Measurements from ENCODE around the gene HOMEZ.
"Not testable (repeated sequence)": the region's sequence is repeated elsewhere in the genome, so short reads cannot be mapped to it uniquely, and the experiment has no call there.

The HOMEZ gene, protein sequence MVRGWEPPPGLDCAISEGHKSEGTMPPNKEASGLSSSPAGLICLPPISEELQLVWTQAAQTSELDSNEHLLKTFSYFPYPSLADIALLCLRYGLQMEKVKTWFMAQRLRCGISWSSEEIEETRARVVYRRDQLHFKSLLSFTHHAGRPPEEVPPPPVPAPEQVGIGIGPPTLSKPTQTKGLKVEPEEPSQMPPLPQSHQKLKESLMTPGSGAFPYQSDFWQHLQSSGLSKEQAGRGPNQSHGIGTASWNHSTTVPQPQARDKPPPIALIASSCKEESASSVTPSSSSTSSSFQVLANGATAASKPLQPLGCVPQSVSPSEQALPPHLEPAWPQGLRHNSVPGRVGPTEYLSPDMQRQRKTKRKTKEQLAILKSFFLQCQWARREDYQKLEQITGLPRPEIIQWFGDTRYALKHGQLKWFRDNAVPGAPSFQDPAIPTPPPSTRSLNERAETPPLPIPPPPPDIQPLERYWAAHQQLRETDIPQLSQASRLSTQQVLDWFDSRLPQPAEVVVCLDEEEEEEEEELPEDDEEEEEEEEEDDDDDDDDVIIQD

DNA sequence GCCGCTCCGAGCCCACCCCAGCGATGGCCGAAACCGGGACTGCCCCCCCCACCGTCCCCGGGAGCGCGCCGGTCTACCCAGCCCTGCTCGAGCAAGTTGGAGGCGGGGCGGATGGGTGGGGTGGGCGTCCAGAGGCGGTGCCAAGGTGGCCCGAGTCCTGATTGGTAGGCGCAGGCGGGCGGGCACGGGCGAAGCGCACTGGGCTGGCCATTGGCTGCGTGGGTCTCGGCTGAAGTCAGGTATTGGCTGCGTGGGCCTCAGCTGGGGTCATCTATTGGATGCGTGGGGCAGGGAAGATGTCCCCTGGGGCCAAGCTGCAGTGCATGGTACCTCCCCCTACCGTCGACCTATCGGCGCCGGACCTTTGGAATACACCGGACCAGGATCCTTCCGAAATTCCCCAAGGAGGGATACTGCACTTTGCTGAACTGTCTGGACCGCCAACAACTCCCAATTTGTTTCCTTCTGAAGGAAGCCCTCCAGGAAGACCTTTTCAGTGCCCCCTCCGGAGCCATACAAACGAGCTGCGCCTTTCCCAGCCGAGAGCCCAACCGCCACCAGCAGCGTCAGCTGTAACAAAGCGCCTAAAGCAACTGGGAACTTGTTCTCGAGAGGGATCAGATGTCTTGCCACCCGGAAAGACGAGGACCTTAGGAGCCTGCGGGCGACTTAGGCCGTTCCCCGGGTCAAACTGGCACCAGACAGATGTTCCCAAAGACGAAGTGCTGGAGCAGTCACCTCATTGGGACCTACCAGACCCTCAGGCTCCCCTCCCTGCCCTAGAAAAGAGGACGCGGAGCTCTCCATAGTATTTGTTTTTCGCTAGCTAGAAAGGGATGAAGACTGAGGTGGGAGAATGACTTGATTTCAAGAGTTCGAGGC lies at the start of gene HOMEZ:
TSS of gene HOMEZ (minus strand) at position 113 of the 882 bp plus-strand sequence. CDS start 180 bp downstream, outside the sequence.
- peak; percentile 97 for DNase-seq

DNA sequence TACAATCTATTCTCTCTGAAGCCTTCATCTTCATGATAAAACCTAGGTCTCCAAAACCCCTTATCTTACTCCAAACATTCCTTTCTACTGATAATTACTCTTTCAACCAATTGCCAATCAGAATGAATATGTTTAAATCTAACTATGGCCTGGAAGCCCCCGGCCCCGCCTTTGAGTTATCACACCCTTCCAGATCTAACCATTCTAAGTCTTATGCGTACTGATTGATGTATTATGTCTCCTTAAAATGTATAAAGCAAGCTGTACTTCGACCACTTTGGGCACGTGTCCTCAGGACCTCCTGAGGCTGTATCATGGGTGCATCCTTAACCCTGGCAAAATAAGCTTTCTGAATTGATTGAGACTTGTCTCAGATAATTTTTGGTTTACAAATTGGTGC lies 49.7 kb upstream of the HOMEZ start:
- DNase-seq, result no peak

DNA sequence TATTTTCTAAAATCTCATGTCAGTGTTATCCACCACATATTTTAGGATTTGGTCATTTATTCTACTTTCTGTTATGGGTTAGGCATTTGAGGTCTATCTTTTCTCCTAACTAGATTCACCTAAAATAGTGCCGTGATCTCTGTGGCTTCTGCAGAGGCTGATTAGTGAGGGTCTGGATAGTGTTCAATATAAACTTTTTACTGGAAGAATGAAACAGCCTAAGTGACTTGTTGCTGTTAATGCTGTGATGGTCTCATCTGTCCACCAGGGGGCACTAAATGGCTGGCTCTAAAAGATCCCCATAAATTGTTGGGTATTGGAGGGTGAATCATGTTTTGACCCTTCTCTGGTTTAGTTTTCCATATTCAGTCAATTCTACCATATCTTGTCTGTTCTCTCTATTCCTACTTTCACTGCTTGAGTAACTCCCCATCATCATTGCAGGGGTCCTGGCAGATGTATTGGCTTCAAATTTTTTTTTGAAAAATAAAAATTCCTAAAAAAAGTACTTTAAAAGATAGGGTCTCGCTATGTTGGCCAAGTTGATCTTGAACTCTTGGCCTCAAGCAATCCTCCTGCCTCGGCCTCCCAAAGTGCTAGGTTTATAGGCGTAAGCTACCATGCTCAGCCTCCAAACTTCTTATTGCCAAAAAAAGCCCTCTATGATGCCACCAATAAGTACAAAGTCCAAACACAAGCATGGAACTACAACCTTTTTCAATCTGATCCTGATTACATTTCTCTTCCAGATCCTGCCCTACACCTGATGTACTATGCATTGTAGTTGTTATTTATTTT lies 42.2 kb upstream of the HOMEZ start:
- DNase-seq, result peak; percentile 75

DNA sequence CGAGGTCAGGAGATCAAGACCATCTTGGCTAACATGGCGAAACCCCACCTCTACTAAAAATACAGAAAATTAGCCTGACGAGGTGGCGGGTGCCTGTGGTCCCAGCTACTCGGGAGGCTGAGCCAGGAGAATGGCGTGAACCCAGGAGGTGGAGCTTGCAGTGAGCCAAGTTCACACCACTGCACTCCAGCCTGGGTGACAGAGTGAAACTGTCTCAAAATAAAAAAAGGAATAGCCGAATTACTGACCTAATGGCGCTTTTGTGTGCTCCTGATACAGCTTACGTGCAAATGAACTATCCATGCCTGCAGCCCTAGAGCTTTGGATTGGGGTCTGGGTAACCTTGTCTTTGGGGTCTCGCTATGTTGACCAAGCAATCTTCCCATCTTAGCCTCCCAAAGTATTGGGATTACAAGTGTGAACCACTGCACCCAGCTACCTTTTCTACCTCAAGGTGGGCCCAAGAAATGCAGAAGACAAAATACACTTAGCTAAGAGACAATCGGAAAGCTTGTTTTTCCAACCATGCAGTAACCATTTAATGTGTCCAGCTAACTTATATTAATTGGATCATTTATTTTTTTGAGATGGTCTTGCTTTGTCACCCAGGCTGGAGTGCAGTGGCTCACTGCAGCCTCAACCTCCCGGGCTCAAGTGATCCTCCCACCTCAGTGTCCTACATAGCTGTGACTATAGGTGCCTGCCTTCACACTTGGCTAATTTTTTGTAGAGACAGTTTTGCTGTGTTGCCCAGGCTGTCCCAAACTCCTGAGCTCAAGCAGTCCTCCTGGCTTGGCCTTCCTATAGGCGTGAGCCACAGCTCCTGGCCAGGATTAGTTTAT lies 40.8 kb upstream of the HOMEZ start:
- no peak for DNase-seq

DNA sequence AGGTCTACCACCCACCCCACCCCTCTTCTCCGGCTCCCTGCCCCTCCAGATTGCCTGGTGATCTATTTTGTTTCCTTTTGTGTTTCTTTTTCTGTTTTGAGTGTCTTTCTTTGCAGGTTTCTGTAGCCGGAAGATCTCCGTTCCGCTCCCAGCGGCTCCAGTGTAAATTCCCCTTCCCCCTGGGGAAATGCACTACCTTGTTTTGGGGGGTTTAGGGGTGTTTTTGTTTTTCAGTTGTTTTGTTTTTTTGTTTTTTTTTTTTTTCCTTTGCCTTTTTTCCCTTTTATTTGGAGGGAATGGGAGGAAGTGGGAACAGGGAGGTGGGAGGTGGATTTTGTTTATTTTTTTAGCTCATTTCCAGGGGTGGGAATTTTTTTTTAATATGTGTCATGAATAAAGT lies 39.8 kb upstream of the HOMEZ start:
- not testable (repeated sequence) for DNase-seq

DNA sequence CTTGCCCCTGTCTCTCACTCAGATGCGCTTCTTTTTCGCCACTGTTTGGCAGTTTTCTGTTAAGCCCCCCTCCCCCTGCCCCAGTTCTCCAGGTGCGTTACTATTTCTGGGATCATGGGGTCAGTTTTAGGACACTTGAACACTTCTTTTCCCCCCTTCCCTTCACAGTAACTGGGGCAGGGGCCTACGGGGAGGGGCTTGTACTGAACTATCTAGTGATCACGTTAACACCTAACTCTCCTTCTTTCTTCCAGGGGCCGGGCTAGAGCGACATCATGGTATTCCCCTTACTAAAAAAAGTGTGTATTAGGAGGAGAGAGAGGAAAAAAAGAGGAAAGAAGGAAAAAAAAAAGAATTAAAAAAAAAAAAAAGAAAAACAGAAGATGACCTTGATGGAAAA lies 39.1 kb upstream of the HOMEZ start:
- DNase-seq, result no peak

DNA sequence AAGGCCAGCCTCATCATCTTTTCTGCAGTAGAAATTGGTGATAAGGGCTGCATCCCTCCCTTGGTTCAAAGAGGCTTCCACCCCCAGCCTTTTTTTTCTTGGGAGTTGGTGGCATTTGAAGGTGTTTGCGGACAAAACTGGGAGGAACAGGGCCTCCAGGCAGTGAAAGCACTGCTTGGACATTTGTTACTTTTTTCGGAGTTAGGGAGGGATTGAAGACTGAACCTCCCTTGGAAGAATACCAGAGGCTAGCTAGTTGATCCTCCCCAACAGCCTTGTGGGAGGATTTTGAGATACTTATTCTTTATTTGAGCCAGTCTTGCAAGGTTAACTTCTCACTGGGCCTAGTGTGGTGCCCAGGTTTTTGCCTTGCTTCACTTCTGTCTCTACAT lies 38.5 kb upstream of the HOMEZ start:
- no peak for DNase-seq

DNA sequence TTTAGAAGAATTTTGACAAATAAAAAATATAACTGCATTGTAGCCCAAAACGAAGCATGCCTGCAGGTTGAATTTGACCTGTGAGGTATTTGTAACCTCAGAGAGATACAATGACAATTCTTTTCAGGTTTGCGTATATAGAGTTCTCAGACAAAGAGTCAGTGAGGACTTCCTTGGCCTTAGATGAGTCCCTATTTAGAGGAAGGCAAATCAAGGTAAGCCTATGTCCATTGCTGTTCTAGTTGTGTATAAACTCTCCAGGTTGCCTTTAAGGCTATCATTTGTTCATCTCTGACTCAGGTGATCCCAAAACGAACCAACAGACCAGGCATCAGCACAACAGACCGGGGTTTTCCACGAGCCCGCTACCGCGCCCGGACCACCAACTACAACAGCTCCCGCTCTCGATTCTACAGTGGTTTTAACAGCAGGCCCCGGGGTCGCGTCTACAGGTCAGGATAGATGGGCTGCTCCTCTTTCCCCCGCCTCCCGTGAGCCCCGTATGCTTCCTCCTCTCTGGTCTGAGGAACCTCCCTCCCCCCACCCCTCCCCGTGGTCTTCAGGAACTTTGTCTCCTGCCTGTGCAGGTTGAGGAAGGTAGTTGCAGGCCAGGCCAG lies 38.0 kb upstream of the HOMEZ start:
- no peak for DNase-seq

DNA sequence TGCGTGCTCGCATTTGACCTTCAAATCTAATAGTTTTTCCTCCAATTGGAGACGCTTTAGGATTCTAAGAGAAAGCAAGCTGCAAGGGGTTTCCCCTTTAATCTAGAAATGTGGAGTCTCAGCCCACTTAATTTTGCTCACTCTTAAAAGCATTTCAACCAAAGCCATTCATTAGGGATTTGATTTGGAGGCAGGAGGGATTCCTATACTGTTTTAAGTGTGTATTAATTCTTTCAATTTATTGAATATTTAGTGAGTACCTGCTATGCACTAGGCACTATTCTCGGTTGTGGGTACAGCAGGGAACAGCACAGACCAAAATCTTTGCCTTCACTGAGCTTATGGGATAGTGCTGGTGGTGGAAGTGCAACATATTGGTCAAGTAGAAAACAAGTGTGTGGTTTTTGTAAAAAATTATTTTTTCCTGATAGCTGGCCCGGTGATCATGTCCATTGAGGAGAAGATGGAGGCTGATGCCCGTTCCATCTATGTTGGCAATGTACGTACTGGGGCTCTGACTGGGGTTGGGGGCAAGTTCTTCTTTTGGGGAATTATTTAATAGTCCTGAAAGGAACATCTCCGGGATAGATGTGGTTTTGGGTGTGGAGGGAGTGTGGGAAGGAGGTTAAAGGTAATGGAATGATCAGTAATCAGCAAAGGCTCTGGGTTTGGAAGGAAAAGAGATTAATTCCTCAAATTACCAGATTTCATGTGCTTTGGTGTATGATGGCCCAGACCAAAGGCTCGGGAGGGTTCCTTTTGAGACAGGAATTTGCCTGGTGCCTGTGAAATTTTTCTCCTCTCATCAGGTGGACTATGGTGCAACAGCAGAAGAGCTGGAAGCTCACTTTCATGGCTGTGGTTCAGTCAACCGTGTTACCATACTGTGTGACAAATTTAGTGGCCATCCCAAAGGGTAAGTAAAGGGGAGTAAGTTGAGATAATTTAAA lies 36.9 kb upstream of the HOMEZ start:
- no peak for DNase-seq

DNA sequence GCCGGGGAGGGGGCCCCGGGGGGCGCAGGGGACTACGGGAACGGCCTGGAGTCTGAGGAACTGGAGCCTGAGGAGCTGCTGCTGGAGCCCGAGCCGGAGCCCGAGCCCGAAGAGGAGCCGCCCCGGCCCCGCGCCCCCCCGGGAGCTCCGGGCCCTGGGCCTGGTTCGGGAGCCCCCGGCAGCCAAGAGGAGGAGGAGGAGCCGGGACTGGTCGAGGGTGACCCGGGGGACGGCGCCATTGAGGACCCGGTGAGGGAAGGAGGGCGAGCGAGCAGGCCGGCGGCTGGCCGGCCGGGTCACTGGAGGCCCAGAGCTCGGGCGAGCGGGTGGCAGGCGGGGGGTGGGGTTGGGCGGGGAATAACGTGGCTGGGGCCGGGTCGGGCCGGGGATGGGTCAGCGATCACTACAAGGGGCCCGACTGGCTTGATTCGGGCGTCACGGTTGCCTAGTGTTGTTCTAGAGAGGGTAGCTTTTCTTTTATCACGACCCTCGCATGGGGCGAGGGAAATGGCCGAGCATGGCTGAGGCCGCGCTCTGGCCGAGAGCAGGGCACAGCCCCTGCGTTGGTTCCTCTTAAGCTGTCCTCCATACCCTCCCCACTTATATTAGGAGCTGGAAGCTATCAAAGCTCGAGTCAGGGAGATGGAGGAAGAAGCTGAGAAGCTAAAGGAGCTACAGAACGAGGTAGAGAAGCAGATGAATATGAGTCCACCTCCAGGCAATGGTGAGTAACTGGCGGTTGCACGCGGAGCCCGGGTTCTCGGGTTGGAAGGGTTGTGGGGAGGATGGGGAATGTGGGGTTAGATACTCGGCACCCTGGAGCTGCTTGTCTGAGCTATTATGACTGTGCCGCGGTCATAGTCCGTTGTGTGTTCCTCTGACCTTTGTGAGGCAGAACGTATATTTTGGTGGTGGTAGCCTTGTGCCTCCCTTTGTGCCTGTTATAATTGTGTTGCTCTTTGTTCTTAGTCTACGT lies 35.9 kb upstream of the HOMEZ start:
- DNase-seq, result peak; percentile 52

DNA sequence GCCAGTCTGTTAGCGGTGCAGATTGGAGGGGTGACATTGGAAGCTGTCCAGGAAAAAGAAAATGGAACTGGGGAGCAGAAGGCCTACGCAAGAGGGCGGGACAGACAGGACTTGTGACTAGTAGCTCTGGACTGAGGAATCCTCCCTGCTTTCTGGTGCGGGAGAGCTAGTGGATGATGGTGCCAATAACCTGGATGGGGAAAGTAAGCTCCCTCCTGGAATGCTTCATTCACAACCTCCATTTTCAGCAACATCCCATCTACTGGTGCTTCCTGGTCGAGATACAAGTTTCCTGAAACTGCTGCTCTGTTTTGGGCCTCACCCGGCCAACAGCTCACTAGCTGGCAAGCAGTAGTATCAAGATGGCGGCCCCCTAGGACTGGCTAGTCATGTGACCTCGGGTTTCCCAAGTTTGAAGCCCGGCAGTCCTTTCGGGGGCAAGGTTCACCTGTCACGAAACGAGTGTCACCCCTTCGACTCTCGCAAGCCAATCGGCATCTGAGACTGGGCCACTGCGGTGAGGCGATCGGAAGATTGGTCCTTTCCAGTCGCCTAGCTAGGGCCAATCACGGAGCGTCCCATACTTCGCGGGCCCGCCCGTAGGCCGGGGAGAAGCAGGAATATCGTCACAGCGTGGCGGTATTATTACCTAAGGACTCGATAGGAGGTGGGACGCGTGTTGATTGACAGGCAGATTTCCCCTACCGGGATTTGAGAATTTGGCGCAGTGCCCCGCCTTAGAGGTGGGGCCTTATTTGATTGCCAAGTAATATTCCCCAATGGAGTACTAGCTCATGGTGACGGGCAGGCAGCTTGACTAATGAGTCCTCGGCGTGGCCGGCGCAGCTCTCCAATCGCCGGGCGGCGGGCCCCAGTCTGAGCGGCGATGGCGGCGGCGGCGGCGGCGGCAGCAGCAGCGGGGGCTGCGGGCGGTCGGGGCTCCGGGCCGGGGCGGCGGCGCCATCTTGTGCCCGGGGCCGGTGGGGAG lies 34.9 kb upstream of the HOMEZ start, which contains the start of gene PABPN1:
TSS of gene PABPN1 (plus strand) at position 874 of the 988 bp plus-strand sequence. CDS start at position 887, 13 bp downstream.
- DNase-seq, result peak; percentile 99

DNA sequence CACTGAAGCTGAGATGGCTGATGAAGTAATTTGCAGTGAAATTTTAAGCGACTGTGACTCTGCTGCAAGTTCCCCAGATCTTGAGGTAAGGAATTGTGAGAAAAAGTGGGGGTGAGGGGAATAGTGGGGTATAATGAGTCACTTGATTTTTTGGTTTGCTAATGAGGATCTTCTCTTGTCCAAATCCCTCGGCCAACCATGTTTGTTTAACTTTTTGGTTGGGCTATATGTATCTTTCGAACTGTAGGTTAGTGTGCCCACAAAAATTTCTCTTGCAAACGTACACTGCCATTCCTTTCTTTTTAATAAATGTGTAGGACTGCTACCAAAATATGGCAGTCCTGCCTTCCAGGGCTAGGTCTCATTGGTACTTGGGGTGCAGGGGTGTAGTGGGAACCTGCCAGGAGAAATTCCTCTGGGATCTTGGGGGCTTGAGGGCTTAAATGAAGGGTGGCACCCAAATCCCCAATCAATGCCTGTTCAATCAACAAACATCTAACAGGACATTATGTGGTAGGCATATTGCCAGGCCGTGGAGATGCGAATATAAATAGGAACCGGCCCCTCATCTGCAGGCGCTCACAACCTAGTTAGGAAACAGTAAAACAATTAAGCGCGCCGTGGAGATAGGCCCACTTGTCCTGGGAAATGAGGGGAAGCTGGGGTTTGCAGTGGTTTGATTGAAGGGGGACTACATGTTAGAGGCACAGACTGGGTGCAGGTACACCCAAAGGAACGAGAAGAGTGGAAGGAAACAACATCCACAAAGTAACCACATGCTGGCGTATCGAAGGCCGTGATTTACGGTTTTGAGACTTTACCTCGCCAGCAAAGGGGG lies 34.0 kb upstream of the HOMEZ start:
- no peak for DNase-seq

DNA sequence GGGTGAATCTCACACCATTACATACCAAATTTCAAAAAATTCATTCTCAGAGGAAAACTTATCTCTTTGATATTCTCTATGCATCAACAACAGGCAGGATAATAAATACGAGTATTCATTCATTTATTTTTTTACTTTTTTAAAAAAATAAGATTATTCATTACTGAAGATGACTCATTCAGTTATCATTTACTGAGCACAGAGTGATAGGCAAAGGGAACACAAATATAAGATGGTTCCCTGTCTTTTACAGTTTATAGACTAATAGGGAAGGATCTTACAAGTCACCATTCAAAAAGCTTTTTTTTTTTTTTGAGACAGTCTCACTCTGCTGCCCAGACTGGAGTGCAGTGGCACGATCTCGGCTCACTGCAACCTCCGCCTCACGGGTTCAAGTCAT lies 30.4 kb upstream of the HOMEZ start:
- DNase-seq, result no peak

DNA sequence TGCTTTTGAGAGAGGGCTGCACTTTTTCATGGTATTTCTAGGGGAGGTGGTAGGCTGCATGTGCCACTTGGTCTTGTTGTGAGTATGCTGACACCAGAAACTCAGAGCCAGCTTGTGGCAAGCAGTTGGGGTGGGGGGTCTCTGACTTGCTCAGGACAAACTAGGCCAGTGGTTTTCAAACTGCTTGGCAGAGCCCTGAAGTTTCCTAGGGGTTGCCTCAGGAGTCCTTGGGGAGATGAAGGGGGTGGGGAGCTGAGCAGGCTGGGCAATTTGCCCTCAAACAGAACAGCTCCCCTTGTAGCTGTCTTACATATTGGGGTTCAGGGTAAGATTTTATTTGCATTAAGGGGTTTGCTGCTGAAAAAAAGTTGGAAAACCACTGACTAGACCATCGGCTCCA lies 24.6 kb upstream of the HOMEZ start:
- no peak for DNase-seq

DNA sequence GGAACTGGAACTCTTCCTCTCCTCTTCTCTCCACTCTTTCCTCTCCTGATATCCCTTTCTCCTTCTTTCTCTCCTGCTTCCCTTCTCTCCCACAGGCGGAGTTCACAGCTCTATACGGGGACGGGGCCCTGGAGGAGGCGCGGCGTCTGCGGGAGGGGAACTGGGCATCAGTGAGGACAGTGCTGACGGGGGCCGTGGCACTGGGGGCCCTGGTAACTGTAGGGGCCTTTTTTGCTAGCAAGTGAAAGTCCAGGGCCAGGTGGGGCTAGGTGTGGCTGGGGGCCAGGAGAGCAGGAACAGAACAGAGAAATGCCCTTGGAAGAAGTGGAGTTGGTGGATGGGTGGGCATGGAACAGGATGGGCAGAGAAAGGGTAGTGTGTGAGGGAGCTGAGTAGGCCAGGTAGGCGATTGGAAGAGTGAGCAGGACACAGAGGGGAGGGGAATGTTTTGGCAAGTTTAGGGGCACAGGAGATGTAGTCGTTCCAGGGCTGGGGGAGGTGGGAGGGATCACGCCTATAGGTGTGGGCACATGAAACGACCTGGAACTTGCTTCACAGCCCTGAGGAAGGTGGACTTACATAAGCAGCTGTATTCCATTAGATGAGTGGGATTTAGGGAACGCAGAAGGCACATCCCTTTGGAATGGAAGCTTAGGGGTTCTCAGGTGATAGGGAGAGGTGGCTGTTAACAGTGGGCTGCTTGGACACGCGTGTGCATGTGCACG lies 23.0 kb upstream of the HOMEZ start:
- no peak for DNase-seq
